HepG2 (cell line): ENCODE measurements around the gene TRIM31. TPM values are rescaled to one million over a fixed set of nuclear protein-coding genes. Genes with fewer than 3 reads are reported as not detected.

Experiments
- AGO2 ChIP-seq: fragments of 200-400 bp; formaldehyde crosslinking; optimal IDR thresholded peaks from 2 replicates; pipeline ENCODE3; 2017; ENCODE audit warnings: mild to moderate bottlenecking, low read depth, low read length, moderate library complexity
- ARHGAP35 ChIP-seq: sonication (generic); formaldehyde crosslinking; IDR thresholded peaks from 2 replicates; pipeline ENCODE4 v1.9.0; 2022; ENCODE audit warnings: mild to moderate bottlenecking, inconsistent platforms, moderate library complexity, missing genetic modification reagents, borderline replicate concordance
- CC2D1A ChIP-seq: sonication (generic); formaldehyde crosslinking; IDR thresholded peaks from 2 replicates; pipeline ENCODE4 v1.8.1; 2023; ENCODE audit warnings: mild to moderate bottlenecking, missing genetic modification reagents
- FUBP1 ChIP-seq: sonication (generic); formaldehyde crosslinking; IDR thresholded peaks from 2 replicates; pipeline ENCODE4 v1.5.1; 2020; ENCODE audit warnings: missing genetic modification reagents, mild to moderate bottlenecking, borderline replicate concordance
- LCORL ChIP-seq, 2 experiments: fragments of 450-650 bp in 1 of 2; sonication (generic) in 1 of 2; formaldehyde crosslinking in 1 of 2; IDR thresholded peaks; 2 replicates each; pipeline versions ENCODE4 v1.5.0 to v1.6.1; 2017 to 2020; ENCODE audit warnings: antibody characterized with exemption in 1 of 2, missing genetic modification reagents in 1 of 2
- MED1 ChIP-seq: sonication (generic); formaldehyde crosslinking; IDR thresholded peaks from 2 replicates; pipeline ENCODE4 v1.4.0; 2020; ENCODE audit warnings: missing genetic modification reagents
- NPAS2 ChIP-seq: sonication (generic); formaldehyde crosslinking; IDR thresholded peaks from 2 replicates; pipeline ENCODE4 v1.8.0; 2022; ENCODE audit warnings: mild to moderate bottlenecking, missing genetic modification reagents, borderline replicate concordance
- POLR2AphosphoS2 ChIP-seq: IDR thresholded peaks from 2 replicates; pipeline ENCODE4 v1.6.1; 2011; ENCODE audit warnings: low read depth, low read length, improper control_type of control experiment
- POLR2AphosphoS5 ChIP-seq: IDR thresholded peaks from 2 replicates; pipeline ENCODE4 v1.6.1; 2012; ENCODE audit warnings: low read depth, low read length
- RXRB ChIP-seq: IDR thresholded peaks from 2 replicates; pipeline ENCODE4 v1.6.1; 2016; ENCODE audit warnings: borderline replicate concordance, missing genetic modification reagents, missing compliant biosample characterization
- SOX6 ChIP-seq, 2 experiments: fragments of 450-650 bp in 1 of 2; sonication (generic) in 1 of 2; formaldehyde crosslinking in 1 of 2; IDR thresholded peaks; 2 replicates each; pipeline versions ENCODE4 v1.4.0 to v1.6.1; 2017 to 2020; ENCODE audit warnings: antibody characterized with exemption in 1 of 2, mild to moderate bottlenecking in 1 of 2, missing genetic modification reagents in 1 of 2
- ZFP82 ChIP-seq: sonication (generic); formaldehyde crosslinking; IDR thresholded peaks from 2 replicates; pipeline ENCODE4 v1.5.1; 2020; ENCODE audit warnings: mild to moderate bottlenecking, missing genetic modification reagents, borderline replicate concordance
- ZKSCAN1 ChIP-seq: fragments of 150-350 bp; IDR thresholded peaks from 2 replicates; pipeline ENCODE4 v1.6.1; 2014; ENCODE audit warnings: low read length
- ZNF24 ChIP-seq: fragments of 450-650 bp; IDR thresholded peaks from 2 replicates; pipeline ENCODE4 v1.6.1; 2017; ENCODE audit warnings: antibody characterized with exemption, mild to moderate bottlenecking
- ZNF687 ChIP-seq: sonication (generic); formaldehyde crosslinking; IDR thresholded peaks from 2 replicates; pipeline ENCODE4 v1.5.1; 2020; ENCODE audit warnings: mild to moderate bottlenecking, missing genetic modification reagents, moderate library complexity
- ZNF746 ChIP-seq: sonication (generic); formaldehyde crosslinking; IDR thresholded peaks from 2 replicates; pipeline ENCODE4 v1.8.0; 2022; ENCODE audit warnings: mild to moderate bottlenecking, missing genetic modification reagents
- ZNF883 ChIP-seq: sonication (generic); formaldehyde crosslinking; IDR thresholded peaks from 2 replicates; pipeline ENCODE4 v1.5.1; 2020; ENCODE audit warnings: mild to moderate bottlenecking, missing genetic modification reagents; ENCODE audit errors: not compliant biosample characterization
- polyA plus RNA-seq, 8 experiments: library from polyadenylated mRNA; depleted of rRNA in 3 of 8; stranded (reverse) in 7 of 8; unstranded in 1 of 8; fragments of >200 nt; fragmentation: Illumina TruSeq in 4 of 8; extraction: Trizol in 4 of 8; gene quantifications; 2 replicates each; pipeline versions ENCODE4 v1.2.1 to v1.2.3, GENCODE V29; 2011 to 2016; ENCODE audit warnings: low read depth in 4 of 8, missing spikeins in 1 of 8, mixed read lengths in 1 of 8; ENCODE audit not compliant: insufficient read depth in 1 of 8
- total RNA-seq, 5 experiments: library from RNA; depleted of rRNA; stranded (reverse); fragments of >200 nt; fragmentation: Illumina TruSeq; extraction: Trizol; gene quantifications; 2 replicates each; pipeline ENCODE4 v1.2.3, GENCODE V29; 2016; ENCODE audit warnings: low read depth in 1 of 5
- TF ChIP-seq, protein P1 (sequence below): fragments of 450-650 bp; IDR thresholded peaks from 2 replicates; pipeline ENCODE4 v1.6.1; 2017; ENCODE audit warnings: mild to moderate bottlenecking

TRIM31 gene
- total and polyA plus RNA-seq, 2 of the 13 experiments (the other 11 are each of a cell fraction or from before 2014, with no cell fraction given): 0.13 to 0.51 TPM

DNA sequence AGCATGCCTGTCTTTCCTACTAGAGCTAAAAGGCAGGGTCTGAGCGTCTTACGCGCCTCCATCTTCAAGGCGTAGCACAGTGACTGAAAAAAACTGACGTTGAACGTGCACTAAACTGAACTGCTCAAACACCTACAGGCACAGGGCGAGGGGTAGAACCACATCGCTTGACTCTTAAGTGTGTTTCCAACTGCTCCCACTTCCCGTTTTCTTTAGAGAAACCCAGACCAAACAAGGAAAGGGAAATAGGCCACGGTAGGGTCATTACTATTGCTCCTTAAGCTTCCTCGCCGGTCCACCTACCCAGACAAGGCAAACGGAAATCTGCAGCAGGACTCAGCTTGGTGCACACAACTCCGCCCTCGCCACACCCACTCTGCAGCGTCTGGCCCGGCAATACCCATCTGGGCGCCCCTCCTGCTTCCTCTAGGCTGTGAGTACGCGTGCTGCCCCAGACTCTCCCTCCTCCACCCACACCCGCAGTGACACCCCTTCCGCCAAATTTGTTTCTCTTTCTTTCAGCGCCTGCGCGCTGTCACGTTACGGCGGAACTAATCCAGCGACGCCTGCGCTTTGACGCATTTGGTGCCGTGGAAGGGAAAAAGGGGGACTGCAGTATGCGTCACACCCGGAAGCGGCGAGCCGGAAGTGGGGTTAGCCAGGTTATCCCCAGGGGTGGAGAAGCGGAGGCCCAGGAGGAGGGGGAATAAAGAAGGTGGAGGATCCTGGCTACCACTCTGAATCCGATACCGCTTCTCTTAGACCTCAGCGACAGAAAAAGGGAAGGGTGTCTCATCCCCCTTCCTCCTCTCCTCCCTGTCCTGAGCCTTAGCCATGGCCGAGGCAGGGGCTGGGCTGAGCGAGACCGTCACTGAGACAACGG lies 46.1 kb downstream of the TRIM31 start, which contains the start of gene PPP1R11 (continued):
- TF ChIP-seq, protein P1, sequence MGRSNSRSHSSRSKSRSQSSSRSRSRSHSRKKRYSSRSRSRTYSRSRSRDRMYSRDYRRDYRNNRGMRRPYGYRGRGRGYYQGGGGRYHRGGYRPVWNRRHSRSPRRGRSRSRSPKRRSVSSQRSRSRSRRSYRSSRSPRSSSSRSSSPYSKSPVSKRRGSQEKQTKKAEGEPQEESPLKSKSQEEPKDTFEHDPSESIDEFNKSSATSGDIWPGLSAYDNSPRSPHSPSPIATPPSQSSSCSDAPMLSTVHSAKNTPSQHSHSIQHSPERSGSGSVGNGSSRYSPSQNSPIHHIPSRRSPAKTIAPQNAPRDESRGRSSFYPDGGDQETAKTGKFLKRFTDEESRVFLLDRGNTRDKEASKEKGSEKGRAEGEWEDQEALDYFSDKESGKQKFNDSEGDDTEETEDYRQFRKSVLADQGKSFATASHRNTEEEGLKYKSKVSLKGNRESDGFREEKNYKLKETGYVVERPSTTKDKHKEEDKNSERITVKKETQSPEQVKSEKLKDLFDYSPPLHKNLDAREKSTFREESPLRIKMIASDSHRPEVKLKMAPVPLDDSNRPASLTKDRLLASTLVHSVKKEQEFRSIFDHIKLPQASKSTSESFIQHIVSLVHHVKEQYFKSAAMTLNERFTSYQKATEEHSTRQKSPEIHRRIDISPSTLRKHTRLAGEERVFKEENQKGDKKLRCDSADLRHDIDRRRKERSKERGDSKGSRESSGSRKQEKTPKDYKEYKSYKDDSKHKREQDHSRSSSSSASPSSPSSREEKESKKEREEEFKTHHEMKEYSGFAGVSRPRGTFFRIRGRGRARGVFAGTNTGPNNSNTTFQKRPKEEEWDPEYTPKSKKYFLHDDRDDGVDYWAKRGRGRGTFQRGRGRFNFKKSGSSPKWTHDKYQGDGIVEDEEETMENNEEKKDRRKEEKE: no peak
- TF ChIP-seq POLR2AphosphoS2 (0 out of 2 replicates have a peak, but pooled peaks have one; percentile 33), ZFP82 (CRISPR knock-in tag) (no peak), ZNF883 (CRISPR knock-in tag) (peak; percentile 88), NPAS2 (no peak), MED1 (peak; percentile 85), ZKSCAN1 (0 out of 2 replicates have a peak, but pooled peaks have one; percentile 39), SOX6 (IDR thresholded peaks at IDR 0.05) (no peak), SOX6 (CRISPR knock-in tag; IDR thresholded peaks at IDR 0.05) (peak; percentile 75), AGO2 (peak; percentile 56), ARHGAP35 (peak; percentile 76; the same call in 1 of the 2 replicates), POLR2AphosphoS5 (peak; percentile 77), ZNF746 (CRISPR knock-in tag) (peak; percentile 96), FUBP1 (CRISPR knock-in tag) (no peak), ZNF24 (no peak), LCORL (IDR thresholded peaks at IDR 0.05) (peak; percentile 76; the same call in 1 of the 2 replicates), LCORL (CRISPR knock-in tag; IDR thresholded peaks at IDR 0.05) (peak; percentile 68; the same call in 1 of the 2 replicates), ZNF687 (CRISPR knock-in tag) (peak; percentile 95), CC2D1A (0 out of 2 replicates have a peak, but pooled peaks have one; percentile 66), RXRB (CRISPR knock-in tag) (peak; percentile 32)
